VCaP (cell line): ENCODE measurements around the gene ARHGAP42.

Experiments used
- H3K27ac ChIP-seq: fragments of 450-650 bp; 2 replicates; pipeline ENCODE4 v1.5.1; 2017
- CTCF ChIP-seq: fragments of 450-650 bp; conservative IDR thresholded peaks from 2 replicates; pipeline ENCODE4 v1.5.1; 2017; ENCODE audit warnings: mild to moderate bottlenecking, moderate library complexity

The ARHGAP42 gene

DNA sequence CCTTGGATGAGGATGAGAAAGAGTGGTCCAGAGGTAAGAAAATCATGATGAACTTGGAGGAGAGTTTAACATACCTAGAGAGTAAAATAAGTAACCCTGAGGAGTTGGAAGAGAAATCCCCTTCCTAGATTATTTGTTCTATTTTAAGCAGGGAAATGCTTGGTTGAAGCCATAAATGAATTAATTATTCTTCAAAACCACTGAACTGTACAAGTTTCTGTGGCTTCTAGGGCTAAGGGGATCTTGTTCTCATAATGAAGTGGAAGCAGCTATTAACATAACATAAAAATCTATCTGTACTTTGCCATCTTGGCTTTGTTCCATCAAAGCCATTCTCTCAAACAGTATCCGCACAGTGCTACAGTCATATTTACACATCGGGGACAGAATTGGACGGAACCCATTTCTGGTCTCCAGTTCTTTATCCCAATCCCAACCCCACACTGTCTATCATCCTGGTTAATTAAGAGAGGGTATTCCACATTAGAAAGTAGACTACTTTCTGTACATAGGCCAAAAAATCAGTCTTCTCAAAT, 14.5 kb upstream of the ARHGAP42 start:
- no peak for TF ChIP-seq CTCF
- H3K27ac ChIP-seq: peak overlapping the region; percentile 25

- H3K27ac ChIP-seq: peak overlapping the region; percentile 25; the same call in 1 of the 2 replicates
- no peak for TF ChIP-seq CTCF
Observed at GRCh38 chr11:100673063-100673462, 14.0 kb upstream of the ARHGAP42 start.

DNA sequence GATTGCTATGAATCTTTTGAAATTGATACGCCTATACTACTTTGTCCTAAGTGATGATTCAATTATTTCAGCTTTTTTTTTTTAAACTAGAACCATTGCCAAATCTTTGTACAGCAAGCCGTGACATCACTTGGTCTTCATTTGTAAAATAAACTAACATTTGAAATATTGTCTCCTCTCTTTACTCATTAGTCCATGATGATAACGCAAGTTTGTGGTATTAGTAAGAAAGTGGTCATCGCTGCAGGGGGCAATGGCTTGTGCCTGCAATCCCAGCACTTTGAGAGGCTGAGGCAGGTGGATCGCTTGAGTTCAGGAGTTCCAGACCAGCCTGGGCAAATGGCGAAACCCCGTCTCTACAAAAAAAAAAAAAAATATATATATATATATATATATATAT, 12.9 kb upstream of the ARHGAP42 start:
- TF ChIP-seq CTCF: no peak
- no peak overlapping the region for H3K27ac ChIP-seq

DNA sequence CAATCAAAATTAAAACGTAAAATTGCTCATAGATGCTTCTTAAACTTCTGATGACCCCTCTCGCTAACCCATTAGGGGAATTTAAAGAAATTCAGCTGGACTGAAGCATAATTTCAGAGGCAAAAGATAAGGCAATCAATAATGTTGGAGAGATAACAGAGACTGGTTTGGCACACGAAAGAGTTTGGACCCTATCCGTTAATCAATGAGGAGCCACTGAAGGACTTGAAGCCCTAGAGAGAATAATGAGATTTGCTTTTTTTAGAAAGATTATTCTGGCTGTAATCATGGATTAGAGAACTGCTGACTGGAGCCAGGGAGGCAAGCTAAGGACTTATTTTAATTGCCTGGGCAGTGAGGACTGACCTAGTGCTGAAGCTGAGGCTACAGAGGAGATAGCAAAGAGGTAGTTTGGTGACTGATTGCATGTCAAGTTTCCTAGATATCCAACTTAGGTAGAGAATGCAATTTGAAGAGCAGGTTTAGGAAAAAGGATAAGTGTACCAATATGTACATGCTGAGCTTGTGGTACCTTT, 11.9 kb upstream of the ARHGAP42 start:
- no peak for TF ChIP-seq CTCF
- H3K27ac ChIP-seq: no peak overlapping the region

GRCh38 chr11:100676901-100677300, 10.2 kb upstream of the ARHGAP42 start:
- no peak for TF ChIP-seq CTCF
- H3K27ac ChIP-seq: no peak overlapping the region

DNA sequence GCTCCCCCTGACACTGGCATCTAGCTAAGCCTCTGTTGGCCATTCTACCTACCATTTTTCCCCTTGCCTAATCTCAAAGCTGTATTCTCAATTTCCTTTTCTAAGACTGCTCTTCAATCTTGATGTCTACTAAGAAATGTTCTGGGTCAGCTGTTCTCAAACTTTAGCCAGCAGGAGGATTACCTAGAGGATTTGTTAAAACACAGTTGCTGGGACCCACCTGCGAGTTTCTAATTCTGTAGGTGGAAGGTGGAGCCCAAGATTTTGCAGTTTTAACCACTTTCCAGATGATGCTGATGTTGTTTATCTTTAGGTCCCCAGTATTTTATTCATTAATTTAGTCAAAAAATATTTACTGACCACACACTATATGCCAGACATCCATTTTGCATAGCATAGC, 9.3 kb upstream of the ARHGAP42 start:
- no peak overlapping the region for H3K27ac ChIP-seq
- TF ChIP-seq CTCF: no peak

GRCh38 chr11:100680070-100680469, 7.0 kb upstream of the ARHGAP42 start:
- no peak for TF ChIP-seq CTCF
- no peak overlapping the region for H3K27ac ChIP-seq
